ENCODE measurements around the gene TBATA. TPM values are rescaled to one million over a fixed set of nuclear protein-coding genes. Genes with fewer than 3 reads are reported as not detected.

Gene TBATA
- total RNA-seq, 4 donors from 2014 or later, result not detected

GRCh38 chr10:70753026-70753663, 32.0 kb downstream of the TBATA start:
- no peak for DNase-seq (ENCODE audit: low spot score in 2 of 2)
- TF ChIP-seq EP300 (IDR thresholded peaks at IDR 0.05) (no peak), POLR2A (IDR thresholded peaks at IDR 0.05) (no peak), CTCF (IDR thresholded peaks at IDR 0.05) (no peak)
- Histone ChIP-seq H3K4me1 (peaks cover 0 to 32% (median 7%) of the 10 kb centered on the region in 4 donors), H3K27ac (peak overlapping the region in 2 of 4 donors; percentile 55 to 61), H3K27me3 (no peaks in the 10 kb centered on the region), H3K36me3 (no peaks in the 10 kb centered on the region), H3K9me3 (no peaks in the 10 kb centered on the region), H3K4me3 (no peak overlapping the region)
- WGBS, 2 donors, result 73 to 75% methylated on average over 10 of the region's 10 CpGs

- Histone ChIP-seq H3K4me3 (no peak overlapping the region), H3K27ac (peak overlapping the region in 2 of 4 donors; percentile 55 to 61), H3K4me1 (peaks cover 0 to 38% (median 10%) of the 10 kb centered on the region in 4 donors), H3K27me3 (no peaks in the 10 kb centered on the region), H3K36me3 (no peaks in the 10 kb centered on the region), H3K9me3 (no peaks in the 10 kb centered on the region)
- no peak for TF ChIP-seq CTCF (IDR thresholded peaks at IDR 0.05)
- TF ChIP-seq POLR2A (IDR thresholded peaks at IDR 0.05), result no peak
- TF ChIP-seq EP300 (IDR thresholded peaks at IDR 0.05), result no peak
- 78 to 84% methylated on average over 6 to 7 of the region's 7 CpGs for WGBS, 2 donors
- no peak for DNase-seq (ENCODE audit: low spot score in 2 of 2)
Observed at GRCh38 chr10:70752571-70752970, 32.6 kb downstream of the TBATA start.

- H3K9me3 ChIP-seq, result no peaks in the 10 kb centered on the region
- H3K27ac ChIP-seq, result peak overlapping the region in 3 of 4 donors; percentile 26 to 61 (median 55)
- peaks cover 0 to 43% (median 14%) of the 10 kb centered on the region in 4 donors for H3K4me1 ChIP-seq
- TF ChIP-seq POLR2A (IDR thresholded peaks at IDR 0.05) (no peak), CTCF (IDR thresholded peaks at IDR 0.05) (no peak), EP300 (IDR thresholded peaks at IDR 0.05) (no peak)
- no peaks in the 10 kb centered on the region for H3K36me3 ChIP-seq
- DNase-seq (ENCODE audit: low spot score in 2 of 2), result no peak
- 47 to 88% methylated on average over 2 to 14 of the region's 14 CpGs for WGBS, 2 donors
- no peak overlapping the region for H3K4me3 ChIP-seq
- H3K27me3 ChIP-seq, result no peaks in the 10 kb centered on the region
Observed at GRCh38 chr10:70751991-70752390, 33.2 kb downstream of the TBATA start.

DNA sequence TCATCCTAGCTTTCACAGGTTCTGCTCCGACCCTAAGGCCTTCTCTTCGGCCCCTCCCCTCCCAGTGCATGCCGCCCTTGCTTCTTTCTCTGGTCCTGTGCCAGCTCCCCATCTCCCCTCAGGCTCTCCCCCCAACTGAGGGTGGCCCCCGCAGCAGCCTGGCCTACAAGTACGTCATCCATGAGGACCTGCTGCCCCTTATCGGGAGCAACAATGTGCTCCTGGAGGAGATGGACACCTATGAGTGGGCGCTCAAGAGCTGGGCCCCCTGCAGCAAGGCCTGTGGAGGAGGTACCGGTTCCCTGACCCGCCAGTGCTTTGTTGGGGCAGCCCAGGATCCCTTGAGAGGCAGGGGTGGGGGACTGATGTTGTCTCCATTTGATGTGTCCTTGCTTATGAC, 33.8 kb downstream of the TBATA start:
- Histone ChIP-seq H3K36me3 (no peaks in the 10 kb centered on the region), H3K27ac (peak overlapping the region in 1 of 4 donors; percentile 26), H3K4me1 (peaks cover 0 to 49% (median 16%) of the 10 kb centered on the region in 4 donors), H3K27me3 (no peaks in the 10 kb centered on the region), H3K4me3 (no peak overlapping the region), H3K9me3 (no peaks in the 10 kb centered on the region)
- TF ChIP-seq POLR2A (IDR thresholded peaks at IDR 0.05), result no peak
- TF ChIP-seq CTCF (IDR thresholded peaks at IDR 0.05), result no peak
- TF ChIP-seq EP300 (IDR thresholded peaks at IDR 0.05), result no peak
- DNase-seq (ENCODE audit: low spot score in 2 of 2), result no peak
- WGBS, 2 donors, result 86 to 93% methylated on average over 8 of the region's 9 CpGs

- peaks cover 0 to 49% (median 16%) of the 10 kb centered on the region in 4 donors for H3K4me1 ChIP-seq
- no peak for DNase-seq (ENCODE audit: low spot score in 2 of 2)
- H3K4me3 ChIP-seq, result no peak overlapping the region
- H3K36me3 ChIP-seq, result no peaks in the 10 kb centered on the region
- no peaks in the 10 kb centered on the region for H3K27me3 ChIP-seq
- no peak overlapping the region for H3K27ac ChIP-seq
- no peak for TF ChIP-seq EP300 (IDR thresholded peaks at IDR 0.05)
- no peak for TF ChIP-seq POLR2A (IDR thresholded peaks at IDR 0.05)
- TF ChIP-seq CTCF (IDR thresholded peaks at IDR 0.05), result no peak
- no peaks in the 10 kb centered on the region for H3K9me3 ChIP-seq
- 30 to 59% methylated on average over 3 of the region's 3 CpGs for WGBS, 2 donors
Observed at GRCh38 chr10:70750156-70750703, 34.9 kb downstream of the TBATA start.
